NCI-H146 treated with DMSO at 0.1 percent for 48 hours (cell line): ENCODE results near the gene CHI3L1.

ENCODE experiments used
- DNase-seq: peaks from one replicate; lab custom pipeline; 2025; ENCODE audit not compliant: unreplicated experiment; lab: John Stamatoyannopoulos, UW

CHI3L1 gene

GRCh38 chr1:203181586-203182386, 4.7 kb downstream of the CHI3L1 start:
- no peak for DNase-seq

GRCh38 chr1:203180611-203181330, 5.7 kb downstream of the CHI3L1 start:
- no peak for DNase-seq

- no peak for DNase-seq
Measured at GRCh38 chr1:203179667-203180005, 6.9 kb downstream of the CHI3L1 start.

- no peak for DNase-seq
Measured at GRCh38 chr1:203178821-203179666, 7.5 kb downstream of the CHI3L1 start.

GRCh38 chr1:203178083-203178482, 8.4 kb downstream of the CHI3L1 start:
- DNase-seq = peak; percentile 8

GRCh38 chr1:203177470-203178039, 8.9 kb downstream of the CHI3L1 start:
- DNase-seq = no peak

GRCh38 chr1:203177036-203177405, 9.5 kb downstream of the CHI3L1 start:
- no peak for DNase-seq

- DNase-seq = no peak
Measured at GRCh38 chr1:203176273-203177035, 10.1 kb downstream of the CHI3L1 start.

- DNase-seq = no peak
Measured at GRCh38 chr1:203175827-203176241, 10.7 kb downstream of the CHI3L1 start.

- DNase-seq = no peak
Measured at GRCh38 chr1:203175237-203175826, 11.2 kb downstream of the CHI3L1 start, which contains the start of gene MYBPH. MYBPH (minus strand) TSS chr1:203175826; CDS start chr1:203175755, 71 bp downstream.

- no peak for DNase-seq
Measured at GRCh38 chr1:203174324-203174985, 12.0 kb downstream of the CHI3L1 start.

- peak; percentile 81 for DNase-seq
Measured at GRCh38 chr1:203173566-203173965, 12.9 kb downstream of the CHI3L1 start.

- DNase-seq = no peak
Measured at GRCh38 chr1:203173011-203173555, 13.4 kb downstream of the CHI3L1 start.

GRCh38 chr1:203172184-203173010, 14.1 kb downstream of the CHI3L1 start:
- peak; percentile 38 for DNase-seq

GRCh38 chr1:203171341-203172183, 14.9 kb downstream of the CHI3L1 start:
- DNase-seq = no peak

GRCh38 chr1:203170625-203171330, 15.7 kb downstream of the CHI3L1 start:
- no peak for DNase-seq
